ENCODE measurements around the gene GDPD2. TPM values are rescaled to one million over a fixed set of nuclear protein-coding genes. Genes with fewer than 3 reads are reported as not detected.

The GDPD2 gene
- total and polyA plus RNA-seq, 2 donors from 2014 or later, result 2.5 to 7.0 TPM

DNA sequence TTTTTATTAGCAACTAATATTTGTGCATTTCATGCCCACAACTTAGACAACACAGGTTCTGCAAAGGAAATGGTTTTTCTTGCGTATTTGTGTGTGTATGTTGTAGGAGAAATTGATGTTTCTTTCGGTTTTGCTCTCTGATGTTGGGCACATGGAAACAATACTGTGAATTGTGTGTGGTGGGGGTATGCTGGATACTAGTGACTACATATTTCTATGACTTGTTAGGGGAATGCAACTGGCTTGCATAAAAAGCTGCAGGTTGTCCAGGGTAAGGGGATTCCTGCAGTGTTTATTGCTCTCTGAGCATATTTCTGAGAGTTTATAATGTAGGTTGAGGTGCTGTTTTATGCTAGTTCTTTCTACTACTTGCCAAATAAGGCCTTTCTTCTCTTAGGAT is 33.1 kb downstream of the GDPD2 start:
- Histone ChIP-seq H3K9ac (ENCODE audit: low read length in 3 of 3) (peak overlapping the region in 2 of 3 donors; percentile 27 to 71), H3K36me3 (ENCODE audit: control insufficient read depth in 2 of 3, insufficient read depth in 3 of 3, low read length in 3 of 3) (no peaks in the 10 kb centered on the region), H3K9me3 (ENCODE audit: control insufficient read depth in 2 of 3, insufficient read depth in 1 of 3, low read length in 3 of 3) (no peaks in the 10 kb centered on the region), H3K27ac (ENCODE audit: low read depth in 2 of 2, low read length in 2 of 2) (no peak overlapping the region), H3K27me3 (ENCODE audit: control insufficient read depth, insufficient read depth, low read length) (no peaks in the 10 kb centered on the region), H3K4me3 (ENCODE audit: low read length in 3 of 3) (peak overlapping the region; percentile 52 to 69 (median 63)), H3K4me1 (ENCODE audit: control insufficient read depth in 2 of 3, insufficient read depth in 2 of 3, low read depth in 1 of 3, low read length in 3 of 3) (peaks cover 0 to 3% (median 0%) of the 10 kb centered on the region in 3 donors)
- intact Hi-C loops (cut with DNase I), result no loop called here
- DNase-seq, result no peak
- TF ChIP-seq, protein P1, sequence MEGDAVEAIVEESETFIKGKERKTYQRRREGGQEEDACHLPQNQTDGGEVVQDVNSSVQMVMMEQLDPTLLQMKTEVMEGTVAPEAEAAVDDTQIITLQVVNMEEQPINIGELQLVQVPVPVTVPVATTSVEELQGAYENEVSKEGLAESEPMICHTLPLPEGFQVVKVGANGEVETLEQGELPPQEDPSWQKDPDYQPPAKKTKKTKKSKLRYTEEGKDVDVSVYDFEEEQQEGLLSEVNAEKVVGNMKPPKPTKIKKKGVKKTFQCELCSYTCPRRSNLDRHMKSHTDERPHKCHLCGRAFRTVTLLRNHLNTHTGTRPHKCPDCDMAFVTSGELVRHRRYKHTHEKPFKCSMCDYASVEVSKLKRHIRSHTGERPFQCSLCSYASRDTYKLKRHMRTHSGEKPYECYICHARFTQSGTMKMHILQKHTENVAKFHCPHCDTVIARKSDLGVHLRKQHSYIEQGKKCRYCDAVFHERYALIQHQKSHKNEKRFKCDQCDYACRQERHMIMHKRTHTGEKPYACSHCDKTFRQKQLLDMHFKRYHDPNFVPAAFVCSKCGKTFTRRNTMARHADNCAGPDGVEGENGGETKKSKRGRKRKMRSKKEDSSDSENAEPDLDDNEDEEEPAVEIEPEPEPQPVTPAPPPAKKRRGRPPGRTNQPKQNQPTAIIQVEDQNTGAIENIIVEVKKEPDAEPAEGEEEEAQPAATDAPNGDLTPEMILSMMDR (IDR thresholded peaks at IDR 0.05; ENCODE audit: borderline replicate concordance, extremely low read depth, insufficient read depth), result no peak
- FAIRE-seq, result no peak

- Histone ChIP-seq H3K27ac (ENCODE audit: low read depth in 2 of 2, low read length in 2 of 2) (no peak overlapping the region), H3K4me3 (ENCODE audit: low read length in 3 of 3) (no peak overlapping the region), H3K27me3 (ENCODE audit: control insufficient read depth, insufficient read depth, low read length) (no peaks in the 10 kb centered on the region), H3K4me1 (ENCODE audit: control insufficient read depth in 2 of 3, insufficient read depth in 2 of 3, low read depth in 1 of 3, low read length in 3 of 3) (peaks cover 0 to 3% (median 0%) of the 10 kb centered on the region in 3 donors), H3K9me3 (ENCODE audit: control insufficient read depth in 2 of 3, insufficient read depth in 1 of 3, low read length in 3 of 3) (no peaks in the 10 kb centered on the region), H3K9ac (ENCODE audit: low read length in 3 of 3) (no peak overlapping the region), H3K36me3 (ENCODE audit: control insufficient read depth in 2 of 3, insufficient read depth in 3 of 3, low read length in 3 of 3) (no peaks in the 10 kb centered on the region)
- intact Hi-C loops (cut with DNase I), result no loop called here
- DNase-seq (no peak), FAIRE-seq (no peak)
- TF ChIP-seq, protein P1 (IDR thresholded peaks at IDR 0.05; ENCODE audit: borderline replicate concordance, extremely low read depth, insufficient read depth), result no peak
Measured at GRCh38 chrX:70461026-70461425, 37.9 kb downstream of the GDPD2 start.

DNA sequence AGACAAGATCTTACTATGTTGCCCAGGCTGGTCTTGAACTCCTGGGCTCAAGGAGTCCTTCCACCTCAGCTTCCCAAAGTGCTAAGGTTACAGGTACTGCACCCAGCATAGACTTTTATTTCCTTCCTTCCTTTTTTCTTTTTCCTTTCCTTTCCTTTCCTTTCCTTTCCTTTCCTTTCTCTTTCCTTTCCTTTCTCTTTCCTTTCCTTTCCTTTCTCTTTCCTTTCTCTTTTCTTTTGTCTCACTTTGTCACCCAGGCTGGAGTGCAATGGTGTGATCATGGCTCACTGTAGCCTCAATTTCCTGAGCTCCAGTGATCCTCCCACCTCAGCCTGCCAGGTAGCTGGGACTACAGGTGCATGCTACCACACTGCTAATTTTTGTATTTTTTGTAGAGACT is 40.9 kb downstream of the GDPD2 start:
- no peak for FAIRE-seq
- Histone ChIP-seq H3K27ac (ENCODE audit: low read depth in 2 of 2, low read length in 2 of 2) (no peak overlapping the region), H3K36me3 (ENCODE audit: control insufficient read depth in 2 of 3, insufficient read depth in 3 of 3, low read length in 3 of 3) (no peaks in the 10 kb centered on the region), H3K4me3 (ENCODE audit: low read length in 3 of 3) (no peak overlapping the region), H3K27me3 (ENCODE audit: control insufficient read depth, insufficient read depth, low read length) (no peaks in the 10 kb centered on the region), H3K9me3 (ENCODE audit: control insufficient read depth in 2 of 3, insufficient read depth in 1 of 3, low read length in 3 of 3) (no peaks in the 10 kb centered on the region), H3K4me1 (ENCODE audit: control insufficient read depth in 2 of 3, insufficient read depth in 2 of 3, low read depth in 1 of 3, low read length in 3 of 3) (no peaks in the 10 kb centered on the region), H3K9ac (ENCODE audit: low read length in 3 of 3) (no peak overlapping the region)
- intact Hi-C loops (cut with DNase I), result no loop called here
- TF ChIP-seq, protein P1 (IDR thresholded peaks at IDR 0.05; ENCODE audit: borderline replicate concordance, extremely low read depth, insufficient read depth), result no peak
- no peak for DNase-seq

GRCh38 chrX:70466968-70467367 is 43.9 kb downstream of the GDPD2 start:
- Histone ChIP-seq H3K36me3 (ENCODE audit: control insufficient read depth in 2 of 3, insufficient read depth in 3 of 3, low read length in 3 of 3) (no peaks in the 10 kb centered on the region), H3K9me3 (ENCODE audit: control insufficient read depth in 2 of 3, insufficient read depth in 1 of 3, low read length in 3 of 3) (no peaks in the 10 kb centered on the region), H3K4me1 (ENCODE audit: control insufficient read depth in 2 of 3, insufficient read depth in 2 of 3, low read depth in 1 of 3, low read length in 3 of 3) (no peaks in the 10 kb centered on the region), H3K27me3 (ENCODE audit: control insufficient read depth, insufficient read depth, low read length) (no peaks in the 10 kb centered on the region), H3K27ac (ENCODE audit: low read depth in 2 of 2, low read length in 2 of 2) (no peak overlapping the region), H3K9ac (ENCODE audit: low read length in 3 of 3) (no peak overlapping the region), H3K4me3 (ENCODE audit: low read length in 3 of 3) (no peak overlapping the region)
- intact Hi-C loops (cut with DNase I), result no loop called here
- FAIRE-seq, result no peak
- DNase-seq, result no peak
- TF ChIP-seq, protein P1 (IDR thresholded peaks at IDR 0.05; ENCODE audit: borderline replicate concordance, extremely low read depth, insufficient read depth), result no peak

All from kidney (tissue), 14 donors.